Testis (tissue), 2 donors: ENCODE results near the gene IQSEC3.

Source experiments
- CTCF ChIP-seq, 3 experiments: fragments of 450-650 bp in 2 of 3; fragments of 200-600 bp in 1 of 3; sonication (generic) in 1 of 3; IDR thresholded peaks; one replicate each; pipeline ENCODE4 v1.5.1; 2016 to 2019; ENCODE audit warnings: antibody characterized with exemption in 3 of 3, mild to moderate bottlenecking in 2 of 3, moderate library complexity in 1 of 3
- POLR2A ChIP-seq: fragments of 450-650 bp; IDR thresholded peaks from one replicate; pipeline ENCODE4 v1.6.1; 2017; ENCODE audit warnings: antibody characterized with exemption, mild to moderate bottlenecking, moderate library complexity

GRCh38 chr12:163406-163986 lies 96.9 kb downstream of the IQSEC3 start:
- TF ChIP-seq CTCF (IDR thresholded peaks at IDR 0.05) = no peak
- TF ChIP-seq POLR2A = no peak
